ENCODE measurements around the gene RAD51B.

Gene RAD51B

DNA sequence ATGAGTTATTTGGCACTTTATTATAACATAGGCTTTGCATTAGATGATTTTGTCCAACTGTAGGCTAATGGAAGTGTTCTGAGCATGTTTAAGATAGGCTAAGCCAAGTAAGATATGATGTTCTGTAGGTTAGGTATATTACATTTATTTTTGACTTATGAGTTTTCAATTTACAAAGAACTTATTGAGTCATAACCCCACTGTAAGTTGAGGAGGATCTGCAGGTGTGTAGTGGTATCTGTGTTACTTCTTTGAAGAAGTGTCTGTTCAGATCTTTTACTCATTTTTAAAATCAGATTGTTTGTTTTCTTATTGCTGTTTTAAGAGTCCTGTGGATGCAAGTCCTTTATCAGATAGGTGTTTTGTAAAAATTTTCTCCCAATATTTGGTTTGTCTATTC lies 329.2 kb downstream of the RAD51B start:
- no peak for DNase-seq

DNA sequence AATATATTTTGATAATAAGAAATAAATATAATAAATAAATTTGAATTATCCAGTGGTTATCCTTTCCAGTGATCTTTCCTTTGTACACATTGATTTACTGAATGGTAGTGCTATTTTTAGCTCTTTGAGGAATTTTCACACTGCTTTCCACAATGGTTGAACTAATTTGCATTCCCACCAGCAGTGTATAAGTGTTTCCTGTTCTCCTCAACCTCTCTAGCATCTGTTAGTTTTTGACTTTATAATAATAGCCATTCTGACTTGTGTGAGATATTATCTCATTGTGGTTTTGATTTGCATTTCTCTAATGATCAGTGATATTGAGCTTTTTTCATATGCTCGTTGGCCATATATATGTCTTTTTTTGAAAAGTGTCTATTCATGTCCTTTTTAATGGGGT lies 333.7 kb downstream of the RAD51B start:
- no peak for DNase-seq

DNA sequence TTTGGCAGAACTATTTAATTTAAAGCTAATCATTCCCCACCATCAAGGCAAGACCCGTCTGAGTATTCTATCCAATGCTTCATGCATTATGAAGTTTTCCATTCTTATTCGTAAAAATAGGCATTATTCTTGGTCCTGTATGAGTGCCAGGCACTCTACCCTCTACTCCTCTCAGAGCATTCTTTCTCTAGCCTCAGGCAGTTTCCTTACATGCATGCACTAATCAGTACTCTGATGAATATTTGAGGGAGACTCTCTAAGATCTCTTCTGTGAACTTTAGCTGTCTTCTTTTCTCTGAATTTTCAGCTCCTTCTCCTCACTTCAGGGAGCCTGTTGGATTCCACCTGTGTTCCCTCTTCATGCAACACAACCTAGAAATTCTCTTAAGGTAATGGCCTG lies 334.7 kb downstream of the RAD51B start:
- no peak for DNase-seq

DNA sequence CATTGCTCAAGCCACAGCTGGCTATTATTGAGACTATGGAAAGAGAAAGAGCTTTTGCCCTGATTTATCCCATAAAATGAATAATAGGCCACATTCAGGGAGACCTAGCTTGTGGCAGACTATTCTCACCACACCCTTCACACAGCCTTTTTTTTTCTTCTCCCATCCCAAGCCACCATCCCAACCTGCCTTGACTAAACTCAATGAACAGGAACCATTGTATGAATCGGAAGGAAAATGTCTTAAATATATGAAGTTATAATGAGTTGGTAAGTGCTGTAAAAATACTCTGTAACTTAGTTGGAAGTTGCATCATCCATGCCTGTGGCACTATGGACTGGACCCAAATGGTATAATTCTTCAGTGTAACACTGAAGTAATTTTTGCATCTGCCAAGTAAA lies 338.4 kb downstream of the RAD51B start:
- DNase-seq = no peak

GRCh38 chr14:68158640-68159039 lies 339.1 kb downstream of the RAD51B start:
- no peak for DNase-seq

DNA sequence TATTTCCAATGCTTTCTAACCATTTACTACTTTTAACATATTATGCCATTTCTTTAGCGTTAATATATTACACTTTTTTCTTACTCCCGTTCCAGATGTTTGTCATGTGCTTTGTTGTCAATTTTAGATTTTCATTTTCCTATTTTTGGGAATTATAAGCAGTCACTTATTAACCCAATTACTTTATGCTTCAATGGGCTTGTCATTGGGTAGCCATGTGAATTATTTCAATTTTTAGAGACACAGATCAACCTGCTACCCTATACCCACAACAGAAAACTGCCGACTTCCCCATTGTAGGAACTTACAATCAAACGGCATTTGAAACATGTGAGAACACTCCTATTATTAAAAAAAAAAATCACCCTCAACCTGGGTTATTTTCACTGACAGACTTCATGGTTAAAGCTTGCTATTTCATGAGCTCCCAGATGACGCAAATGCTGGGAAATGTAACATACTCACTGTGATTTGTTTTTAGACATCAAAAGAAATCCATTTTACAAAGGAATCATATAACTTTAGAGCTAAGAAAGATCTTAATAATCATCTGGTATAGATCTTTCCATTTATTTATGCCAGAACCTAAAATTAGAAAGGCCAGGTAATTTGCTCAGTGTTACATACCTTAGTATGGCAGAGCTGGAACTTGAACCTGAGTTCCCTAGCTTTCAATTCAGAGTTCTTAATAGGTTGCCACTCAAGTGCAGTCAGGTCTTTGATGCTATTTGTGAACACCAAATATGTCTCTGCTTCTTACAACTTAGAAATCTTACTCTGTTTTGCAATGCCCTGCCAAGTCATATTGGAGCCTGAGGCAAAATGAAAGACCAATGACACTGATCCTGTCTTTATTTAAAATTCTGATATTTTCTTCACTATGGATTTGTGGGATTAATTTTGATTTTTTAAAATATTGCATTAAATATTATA lies 340.4 kb downstream of the RAD51B start:
- DNase-seq = no peak

- DNase-seq = no peak
Observed at GRCh38 chr14:68160779-68161546, 341.4 kb downstream of the RAD51B start.

GRCh38 chr14:68162887-68163286 lies 343.3 kb downstream of the RAD51B start:
- DNase-seq = no peak

DNA sequence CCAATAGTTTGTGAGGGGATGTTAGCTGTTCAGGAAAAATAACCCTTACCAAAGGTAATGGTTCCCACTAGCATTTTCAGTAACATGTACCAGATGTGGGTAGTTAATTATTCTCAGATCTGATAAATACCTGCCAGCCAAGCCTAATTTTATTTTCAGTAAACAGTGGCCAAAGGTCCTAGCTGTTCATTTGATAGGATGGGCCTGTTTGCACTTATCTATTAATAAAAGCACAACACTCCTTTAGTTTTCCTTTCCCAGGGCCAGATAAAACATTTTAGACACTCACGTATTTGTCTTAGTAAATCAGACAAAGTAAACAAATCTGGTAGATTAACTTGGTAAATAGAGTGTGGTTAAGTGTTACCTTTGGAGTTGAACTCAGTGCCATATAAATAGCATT lies 345.1 kb downstream of the RAD51B start:
- DNase-seq = no peak

DNA sequence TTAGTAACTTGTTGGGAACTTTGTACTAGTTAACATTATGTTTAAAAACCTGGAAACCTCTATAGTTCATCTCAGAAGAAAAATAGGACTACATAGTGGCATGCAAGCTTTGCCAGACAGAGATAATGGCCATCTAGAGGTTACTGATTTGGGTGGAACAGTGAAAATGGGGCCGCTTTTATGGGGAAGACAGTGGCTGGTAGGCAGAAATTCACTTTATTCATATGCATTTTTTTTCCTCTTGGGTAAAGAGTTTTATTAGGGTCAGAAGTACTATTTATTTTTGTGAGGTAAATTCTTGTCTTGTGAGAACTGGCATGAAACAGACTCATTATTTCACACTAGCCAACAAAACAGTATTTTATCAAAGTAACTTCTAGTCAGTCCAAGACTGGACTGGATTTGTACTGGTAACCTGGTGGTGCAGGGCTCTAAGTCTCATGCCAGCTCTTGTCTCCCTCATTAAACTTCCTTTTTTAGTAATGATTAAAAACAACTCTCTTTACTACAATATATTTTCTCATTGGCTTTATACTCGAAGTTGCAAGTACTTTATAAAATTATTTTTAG lies 345.8 kb downstream of the RAD51B start:
- DNase-seq = no peak

DNA sequence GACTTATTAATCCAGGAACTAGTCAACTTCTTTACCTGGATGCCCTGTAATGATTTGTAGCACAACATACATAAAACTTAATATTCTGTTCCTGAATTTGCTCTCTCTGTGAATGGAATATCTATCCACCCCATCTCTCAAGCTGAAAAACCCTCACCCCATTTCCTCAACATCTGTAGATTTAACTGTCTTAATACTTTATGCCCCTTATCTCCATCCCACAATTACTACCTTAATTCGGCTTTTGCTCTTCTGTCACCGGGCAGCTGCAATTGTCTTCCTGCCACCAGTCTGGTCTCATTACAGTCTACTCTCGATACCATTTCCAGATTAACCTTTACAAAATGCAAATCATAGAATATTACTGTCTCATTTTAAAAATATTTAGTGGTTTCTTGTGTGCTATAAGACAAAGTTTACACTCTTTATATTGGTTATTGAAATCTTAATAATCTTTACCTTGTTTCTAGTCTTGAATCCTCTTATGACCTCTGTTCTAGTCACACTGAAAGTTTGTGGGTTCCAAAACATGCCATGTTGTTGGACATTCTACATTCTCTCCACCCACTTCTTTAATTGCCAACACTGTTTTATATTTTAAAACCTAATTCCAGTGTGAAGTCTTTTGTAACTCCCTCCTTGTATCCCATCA lies 347.3 kb downstream of the RAD51B start:
- DNase-seq = no peak

GRCh38 chr14:68167383-68168087 lies 348.0 kb downstream of the RAD51B start:
- DNase-seq = no peak

DNA sequence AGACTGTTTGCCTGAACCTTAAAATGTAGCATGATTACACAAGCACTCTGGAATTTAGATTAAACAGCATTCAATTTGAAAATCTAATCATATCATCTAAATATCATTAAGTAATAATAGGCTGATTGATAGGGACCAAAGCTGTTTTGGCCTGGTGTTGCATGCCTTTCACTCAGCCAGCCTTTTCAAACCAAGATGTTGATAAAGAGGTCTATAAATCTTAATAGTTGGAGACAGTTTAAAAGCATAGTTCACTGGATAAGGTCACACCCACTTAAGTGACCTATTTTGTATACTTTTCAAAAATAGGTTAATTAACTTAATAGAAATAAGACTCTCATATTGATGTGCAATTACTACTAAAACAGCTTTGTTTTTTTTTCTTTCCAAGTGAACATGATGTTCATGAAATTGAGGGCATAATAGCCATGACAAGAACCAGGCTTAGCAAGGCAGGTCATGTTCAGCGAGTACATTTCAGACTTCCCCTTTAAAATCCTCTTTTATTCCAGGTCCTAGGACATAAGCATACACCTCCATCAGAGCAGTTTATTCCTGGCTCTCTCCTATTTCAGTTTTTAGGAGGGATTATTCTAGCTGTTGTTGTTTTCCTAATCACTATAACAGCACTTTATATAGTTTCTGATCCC lies 349.0 kb downstream of the RAD51B start:
- DNase-seq = no peak

DNA sequence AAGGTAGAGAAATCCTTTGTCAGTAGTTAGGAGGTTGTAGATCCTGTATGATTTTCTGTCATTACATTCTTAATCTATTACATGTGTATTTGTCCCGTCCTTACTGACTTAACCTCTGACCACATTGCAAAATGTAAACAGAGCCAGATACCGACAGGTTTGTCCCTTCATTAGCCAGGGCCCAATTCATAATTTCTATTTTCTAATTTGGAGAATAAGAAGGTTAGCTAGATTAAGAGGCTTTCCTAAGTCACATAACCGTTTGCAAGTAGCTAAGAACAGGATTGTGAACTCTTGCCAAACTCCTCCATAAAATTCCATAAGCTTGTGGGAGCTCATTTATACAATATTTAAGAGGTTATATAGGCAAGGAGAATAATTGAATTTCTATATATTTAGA lies 352.6 kb downstream of the RAD51B start:
- DNase-seq = no peak

DNA sequence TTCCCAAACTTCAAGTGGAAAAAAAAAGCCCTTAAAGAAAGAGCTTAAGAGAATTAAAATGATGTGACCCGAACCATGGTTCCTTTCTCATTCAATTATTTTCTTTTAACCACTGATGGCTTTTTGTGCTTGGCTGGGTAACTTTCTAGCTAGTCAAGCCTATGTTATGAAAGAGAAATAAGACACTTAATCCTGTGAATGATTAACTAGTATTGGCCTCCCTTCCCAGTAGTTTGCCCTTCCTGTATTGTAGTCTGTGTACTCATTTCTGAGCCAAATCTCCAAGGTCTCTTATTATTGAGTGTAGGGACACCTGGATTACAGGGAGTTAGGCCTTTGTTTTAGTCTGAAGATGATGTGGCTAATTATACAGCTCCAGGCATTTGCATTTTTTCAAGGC lies 353.0 kb downstream of the RAD51B start:
- DNase-seq = no peak

GRCh38 chr14:68173227-68173972 lies 353.8 kb downstream of the RAD51B start:
- no peak for DNase-seq

DNA sequence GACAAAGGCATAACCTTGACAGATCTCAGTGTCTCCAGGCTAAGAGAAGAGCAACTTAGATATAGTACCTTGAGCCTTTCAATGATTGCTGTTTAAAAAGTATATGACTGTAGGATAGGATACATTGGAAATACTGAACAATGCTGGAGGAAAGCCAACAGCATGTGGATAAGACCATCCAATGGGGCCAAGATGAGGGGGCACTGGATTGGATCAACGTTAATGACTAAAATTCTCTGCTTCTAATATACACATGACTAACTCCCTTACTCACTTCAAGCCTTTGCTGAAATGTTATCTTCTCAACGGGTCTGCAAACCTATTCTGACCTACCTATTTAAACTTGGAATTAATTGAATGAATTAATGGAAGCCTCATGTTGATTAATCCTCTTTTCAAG lies 354.9 kb downstream of the RAD51B start:
- DNase-seq = no peak

- no peak for DNase-seq
Observed at GRCh38 chr14:68176687-68177086, 357.1 kb downstream of the RAD51B start.

- DNase-seq = no peak
Observed at GRCh38 chr14:68177728-68178127, 358.1 kb downstream of the RAD51B start.

DNA sequence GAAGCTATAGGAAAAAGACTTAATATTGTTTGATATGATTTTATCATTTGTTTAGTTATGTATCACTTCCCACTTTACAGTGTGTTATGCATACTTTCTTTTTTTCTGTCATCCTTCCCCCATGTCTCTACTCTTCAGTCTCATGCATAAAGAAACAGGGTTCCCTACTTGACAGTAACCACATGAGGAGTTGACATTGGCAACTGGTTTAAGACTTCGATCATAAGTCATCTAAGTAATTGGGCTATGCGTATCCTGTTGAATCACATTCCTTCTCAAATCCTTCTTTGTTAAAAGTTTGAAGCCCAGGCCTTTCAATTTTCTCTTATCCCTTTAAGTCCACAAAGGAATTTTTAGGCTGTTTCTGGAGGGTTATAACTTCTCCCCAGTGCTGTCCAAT lies 358.7 kb downstream of the RAD51B start:
- DNase-seq = no peak

All from suppressor macrophage treated with lipopolysaccharide for 1 hour (primary cell).